Caco-2 (cell line): ENCODE results near the gene ARHGAP15. TPM values are rescaled to one million over a fixed set of nuclear protein-coding genes. Genes with fewer than 3 reads are reported as not detected.

Experiments
- BruUV-seq: library from RNA; stranded (reverse); fragments of 400-500 nt; replicated peaks from 2 replicates; lab custom pipeline; 2021; lab: Mats Ljungman, UMichigan
- CTCF ChIA-PET: fragments of 300-600 bp; sonication (Branson Sonifier 250); formaldehyde crosslinking; loops from one replicate; lab custom pipeline; 2022; ENCODE audit warnings: antibody characterized with exemption; lab: Charles Lee
- POLR2A ChIA-PET: fragments of 300-600 bp; sonication (Branson Sonifier 250); formaldehyde crosslinking; loops from one replicate; lab custom pipeline; 2022; ENCODE audit warnings: antibody characterized with exemption; lab: Charles Lee
- DNase-seq, 2 experiments: peaks; one replicate each; pipeline versions ENCODE4 v3.0.0 to v3.0.0-alpha.2; 2020 to 2022
- H3K27me3 ChIP-seq: replicated peaks from 2 replicates; pipeline ENCODE4 v1.6.0; 2011; ENCODE audit warnings: low read length; ENCODE audit not compliant: control insufficient read depth, insufficient read depth
- H3K36me3 ChIP-seq: 2 replicates; pipeline ENCODE4 v1.5.1; 2011; ENCODE audit warnings: low read length; ENCODE audit not compliant: control insufficient read depth, insufficient read depth
- H3K4me1 ChIP-seq: fragments of 250-450 bp; sonication (Bioruptor Pico); 2 replicates; pipeline ENCODE4 v1.5.1; 2020; ENCODE audit warnings: mild to moderate bottlenecking
- H3K4me3 ChIP-seq: 2 replicates; pipeline ENCODE4 v1.5.1; 2011; ENCODE audit warnings: low read depth, mild to moderate bottlenecking, control low read depth, low read length
- H3K9me3 ChIP-seq: fragments of 250-450 bp; sonication (Bioruptor Pico); 2 replicates; pipeline ENCODE4 v1.5.1; 2020; ENCODE audit warnings: mild to moderate bottlenecking, moderate library complexity
- H3K27ac Mint-ChIP-seq: one replicate; pipeline ENCODE4 v1.8.0; 2022; ENCODE audit warnings: mixed read lengths; ENCODE audit not compliant: unreplicated experiment
- H3K27me3 Mint-ChIP-seq: one replicate; pipeline ENCODE4 v1.8.0; 2022; ENCODE audit warnings: mixed read lengths; ENCODE audit not compliant: insufficient read depth, unreplicated experiment
- H3K36me3 Mint-ChIP-seq: one replicate; pipeline ENCODE4 v1.8.0; 2022; ENCODE audit warnings: mild to moderate bottlenecking, mixed read lengths; ENCODE audit not compliant: insufficient read depth, unreplicated experiment
- H3K4me1 Mint-ChIP-seq: one replicate; pipeline ENCODE4 v1.8.0; 2022; ENCODE audit warnings: low read depth, mixed read lengths; ENCODE audit not compliant: unreplicated experiment
- H3K4me3 Mint-ChIP-seq: one replicate; pipeline ENCODE4 v1.8.0; 2022; ENCODE audit warnings: mild to moderate bottlenecking, moderate library complexity, mixed read lengths; ENCODE audit not compliant: unreplicated experiment
- H3K9me3 Mint-ChIP-seq: one replicate; pipeline ENCODE4 v1.8.0; 2022; ENCODE audit warnings: mixed read lengths; ENCODE audit not compliant: unreplicated experiment
- intact Hi-C: fragments of 100-400 bp; cut with micrococcal nuclease; formaldehyde crosslinking; loops from one replicate; pipeline ENCODE4 v1.10.0; 2022; ENCODE audit not compliant: unreplicated experiment
- total RNA-seq: library from RNA; stranded (reverse); gene quantifications from 2 replicates; pipeline ENCODE4 v1.2.3, GENCODE V29; 2022
- TF ChIP-seq, protein P1 (sequence below), 2 experiments: fragments of 200-600 bp in 1 of 2; IDR thresholded peaks; 1 replicate in 1 of 2; 2 replicates in 1 of 2; pipeline versions ENCODE4 v1.5.1 to v1.8.0; 2011 to 2022; ENCODE audit warnings: antibody characterized with exemption in 1 of 2, control low read depth in 1 of 2, inconsistent platforms in 1 of 2, low read depth in 1 of 2, low read length in 1 of 2, mild to moderate bottlenecking in 1 of 2, moderate library complexity in 1 of 2; ENCODE audit not compliant: insufficient read depth in 1 of 2, severe bottlenecking in 1 of 2, unreplicated experiment in 1 of 2

ARHGAP15 gene
- total RNA-seq, 1 experiment from 2014 or later: not detected

- Histone ChIP-seq H3K4me3 (no peak overlapping the region), H3K27me3 (no peaks in the 10 kb centered on the region), H3K4me1 (no peaks in the 10 kb centered on the region), H3K36me3 (no peaks in the 10 kb centered on the region), H3K9me3 (no peaks in the 10 kb centered on the region)
- H3K4me3 Mint-ChIP-seq: no peak overlapping the region
- ChIA-PET CTCF (no interaction called here), POLR2A (no interaction called here)
- DNase-seq: no peak
- H3K27ac Mint-ChIP-seq: no peak overlapping the region
- H3K36me3 Mint-ChIP-seq: no peaks in the 10 kb centered on the region
- H3K4me1 Mint-ChIP-seq: no peaks in the 10 kb centered on the region
- H3K9me3 Mint-ChIP-seq: no peaks in the 10 kb centered on the region
- peaks cover 3% of the 10 kb centered on the region for H3K27me3 Mint-ChIP-seq
- intact Hi-C loops: no loop called here
- no TSS peak for BruUV-seq
- TF ChIP-seq, protein P1, sequence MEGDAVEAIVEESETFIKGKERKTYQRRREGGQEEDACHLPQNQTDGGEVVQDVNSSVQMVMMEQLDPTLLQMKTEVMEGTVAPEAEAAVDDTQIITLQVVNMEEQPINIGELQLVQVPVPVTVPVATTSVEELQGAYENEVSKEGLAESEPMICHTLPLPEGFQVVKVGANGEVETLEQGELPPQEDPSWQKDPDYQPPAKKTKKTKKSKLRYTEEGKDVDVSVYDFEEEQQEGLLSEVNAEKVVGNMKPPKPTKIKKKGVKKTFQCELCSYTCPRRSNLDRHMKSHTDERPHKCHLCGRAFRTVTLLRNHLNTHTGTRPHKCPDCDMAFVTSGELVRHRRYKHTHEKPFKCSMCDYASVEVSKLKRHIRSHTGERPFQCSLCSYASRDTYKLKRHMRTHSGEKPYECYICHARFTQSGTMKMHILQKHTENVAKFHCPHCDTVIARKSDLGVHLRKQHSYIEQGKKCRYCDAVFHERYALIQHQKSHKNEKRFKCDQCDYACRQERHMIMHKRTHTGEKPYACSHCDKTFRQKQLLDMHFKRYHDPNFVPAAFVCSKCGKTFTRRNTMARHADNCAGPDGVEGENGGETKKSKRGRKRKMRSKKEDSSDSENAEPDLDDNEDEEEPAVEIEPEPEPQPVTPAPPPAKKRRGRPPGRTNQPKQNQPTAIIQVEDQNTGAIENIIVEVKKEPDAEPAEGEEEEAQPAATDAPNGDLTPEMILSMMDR (IDR thresholded peaks at IDR 0.05; ENCODE audit: insufficient read depth in 1 of 2, low read depth in 1 of 2, low read length in 1 of 2, severe bottlenecking in 1 of 2, unreplicated experiment in 1 of 2): no peak
Observed at GRCh38 chr2:143312441-143312840, 183.2 kb downstream of the ARHGAP15 start.

DNA sequence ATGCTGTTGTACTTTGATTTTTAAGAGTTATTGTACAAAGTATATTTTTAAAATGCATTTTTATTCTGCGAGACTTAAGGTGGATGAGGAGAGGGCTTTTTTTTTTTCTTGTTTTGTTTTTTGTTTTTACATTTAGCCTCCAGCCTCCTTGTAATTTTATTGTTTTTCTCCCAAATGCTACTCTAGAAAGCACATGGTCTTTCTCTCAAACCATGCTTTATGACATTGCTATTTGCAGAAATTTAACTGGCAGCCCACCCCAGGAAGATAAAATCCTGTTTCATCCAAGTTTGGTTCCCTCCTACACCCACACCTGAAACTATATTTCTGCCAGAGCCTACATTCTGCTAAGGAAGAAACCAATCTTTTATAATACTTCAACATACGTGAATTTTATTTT lies 184.6 kb downstream of the ARHGAP15 start:
- CTCF ChIA-PET: no interaction called here
- Mint-ChIP-seq H3K9me3 (no peaks in the 10 kb centered on the region), H3K4me3 (no peak overlapping the region)

GRCh38 chr2:143321994-143322393 lies 192.8 kb downstream of the ARHGAP15 start:
- POLR2A ChIA-PET: no interaction called here
- H3K36me3 ChIP-seq: no peaks in the 10 kb centered on the region
- H3K9me3 ChIP-seq: no peaks in the 10 kb centered on the region
- Mint-ChIP-seq H3K9me3 (no peaks in the 10 kb centered on the region), H3K27ac (no peak overlapping the region), H3K4me3 (no peak overlapping the region), H3K36me3 (no peaks in the 10 kb centered on the region), H3K4me1 (no peaks in the 10 kb centered on the region), H3K27me3 (peaks cover 18% of the 10 kb centered on the region)
- H3K4me3 ChIP-seq: no peak overlapping the region
- DNase-seq: no peak
- CTCF ChIA-PET: no interaction called here
- no peaks in the 10 kb centered on the region for H3K4me1 ChIP-seq
- no TSS peak for BruUV-seq
- TF ChIP-seq, protein P1 (IDR thresholded peaks at IDR 0.05; ENCODE audit: insufficient read depth in 1 of 2, low read depth in 1 of 2, low read length in 1 of 2, severe bottlenecking in 1 of 2, unreplicated experiment in 1 of 2): no peak
- intact Hi-C loops: no loop called here
- H3K27me3 ChIP-seq: no peaks in the 10 kb centered on the region

More for the DNA sequence above, 184.6 kb downstream of the ARHGAP15 start:
- no peak for DNase-seq
- no TSS peak for BruUV-seq
- Mint-ChIP-seq H3K27ac (no peak overlapping the region), H3K4me1 (no peaks in the 10 kb centered on the region), H3K36me3 (no peaks in the 10 kb centered on the region), H3K27me3 (peaks cover 1% of the 10 kb centered on the region)
- intact Hi-C loops: no loop called here
- Histone ChIP-seq H3K27me3 (no peaks in the 10 kb centered on the region), H3K9me3 (no peaks in the 10 kb centered on the region), H3K36me3 (no peaks in the 10 kb centered on the region), H3K4me3 (no peak overlapping the region), H3K4me1 (no peaks in the 10 kb centered on the region)
- POLR2A ChIA-PET: no interaction called here
- TF ChIP-seq, protein P1 (IDR thresholded peaks at IDR 0.05; ENCODE audit: insufficient read depth in 1 of 2, low read depth in 1 of 2, low read length in 1 of 2, severe bottlenecking in 1 of 2, unreplicated experiment in 1 of 2): no peak
